PC-3 (cell line): ENCODE results near the gene IRX2.

Experiments used
- EZH2 ChIP-seq: fragments of 300-600 bp; sonication (generic); IDR thresholded peaks from one replicate; pipeline ENCODE4 v1.6.1; 2017; ENCODE audit warnings: antibody characterized with exemption, mild to moderate bottlenecking, low read length; ENCODE audit not compliant: unreplicated experiment
- EZH2phosphoT487 ChIP-seq: fragments of 300-600 bp; sonication (generic); IDR thresholded peaks from 2 replicates; pipeline ENCODE4 v1.6.1; 2018; ENCODE audit warnings: mild to moderate bottlenecking, antibody characterized with exemption, low read length, borderline replicate concordance
- TF ChIP-seq, protein P1 (sequence below): fragments of 300-600 bp; sonication (generic); conservative IDR thresholded peaks from 2 replicates; pipeline ENCODE4 v1.5.1; 2017; ENCODE audit warnings: antibody characterized with exemption, low read depth, mild to moderate bottlenecking, low read length

DNA sequence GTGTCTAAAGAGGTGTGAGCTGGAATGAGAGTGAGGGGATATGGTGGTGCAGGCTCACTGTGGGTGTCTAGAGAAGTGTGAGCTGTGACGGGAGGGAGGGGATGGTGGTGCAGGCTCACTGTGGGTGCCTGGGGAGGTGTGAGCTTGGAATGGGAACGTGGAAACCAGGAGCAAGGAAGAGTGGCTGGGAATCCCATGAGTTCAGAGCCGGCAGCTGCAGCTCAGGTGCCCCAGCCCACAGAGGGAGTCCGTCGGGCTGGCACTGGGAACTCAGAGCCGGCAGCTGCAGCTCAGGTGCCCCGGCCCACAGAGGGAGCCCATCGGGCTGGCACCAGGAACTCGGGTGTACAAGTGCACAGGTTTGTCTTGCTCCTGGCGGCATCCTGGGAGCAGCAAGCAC lies 45.6 kb downstream of the IRX2 start:
- TF ChIP-seq, protein P1, sequence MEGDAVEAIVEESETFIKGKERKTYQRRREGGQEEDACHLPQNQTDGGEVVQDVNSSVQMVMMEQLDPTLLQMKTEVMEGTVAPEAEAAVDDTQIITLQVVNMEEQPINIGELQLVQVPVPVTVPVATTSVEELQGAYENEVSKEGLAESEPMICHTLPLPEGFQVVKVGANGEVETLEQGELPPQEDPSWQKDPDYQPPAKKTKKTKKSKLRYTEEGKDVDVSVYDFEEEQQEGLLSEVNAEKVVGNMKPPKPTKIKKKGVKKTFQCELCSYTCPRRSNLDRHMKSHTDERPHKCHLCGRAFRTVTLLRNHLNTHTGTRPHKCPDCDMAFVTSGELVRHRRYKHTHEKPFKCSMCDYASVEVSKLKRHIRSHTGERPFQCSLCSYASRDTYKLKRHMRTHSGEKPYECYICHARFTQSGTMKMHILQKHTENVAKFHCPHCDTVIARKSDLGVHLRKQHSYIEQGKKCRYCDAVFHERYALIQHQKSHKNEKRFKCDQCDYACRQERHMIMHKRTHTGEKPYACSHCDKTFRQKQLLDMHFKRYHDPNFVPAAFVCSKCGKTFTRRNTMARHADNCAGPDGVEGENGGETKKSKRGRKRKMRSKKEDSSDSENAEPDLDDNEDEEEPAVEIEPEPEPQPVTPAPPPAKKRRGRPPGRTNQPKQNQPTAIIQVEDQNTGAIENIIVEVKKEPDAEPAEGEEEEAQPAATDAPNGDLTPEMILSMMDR = no peak
- TF ChIP-seq EZH2phosphoT487 (no peak), EZH2 (no peak)
